ENCODE measurements around the gene CMIP.

Gene CMIP

GRCh38 chr16:81554979-81555378, 110.4 kb downstream of the CMIP start:
- DNase-seq: no peak

DNA sequence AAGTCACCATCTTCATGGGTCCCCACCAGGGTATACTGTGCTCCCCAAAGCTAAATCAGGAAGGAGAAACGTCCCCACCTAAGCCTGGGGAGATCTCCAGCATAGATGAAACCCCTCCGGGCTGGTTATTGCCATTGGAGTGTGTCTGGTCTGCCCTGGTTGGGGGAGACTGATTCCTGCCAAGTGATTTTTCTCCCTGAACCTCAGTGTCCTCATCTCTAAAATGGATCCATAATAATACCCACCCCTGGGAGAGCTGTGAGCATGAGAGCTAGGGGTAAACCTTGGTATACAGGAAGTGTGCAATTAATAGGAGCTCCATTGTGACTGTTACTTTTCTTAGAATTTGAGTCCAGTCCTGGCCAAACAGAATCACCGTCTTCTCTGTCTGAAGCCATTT, 111.1 kb downstream of the CMIP start:
- DNase-seq: no peak

DNA sequence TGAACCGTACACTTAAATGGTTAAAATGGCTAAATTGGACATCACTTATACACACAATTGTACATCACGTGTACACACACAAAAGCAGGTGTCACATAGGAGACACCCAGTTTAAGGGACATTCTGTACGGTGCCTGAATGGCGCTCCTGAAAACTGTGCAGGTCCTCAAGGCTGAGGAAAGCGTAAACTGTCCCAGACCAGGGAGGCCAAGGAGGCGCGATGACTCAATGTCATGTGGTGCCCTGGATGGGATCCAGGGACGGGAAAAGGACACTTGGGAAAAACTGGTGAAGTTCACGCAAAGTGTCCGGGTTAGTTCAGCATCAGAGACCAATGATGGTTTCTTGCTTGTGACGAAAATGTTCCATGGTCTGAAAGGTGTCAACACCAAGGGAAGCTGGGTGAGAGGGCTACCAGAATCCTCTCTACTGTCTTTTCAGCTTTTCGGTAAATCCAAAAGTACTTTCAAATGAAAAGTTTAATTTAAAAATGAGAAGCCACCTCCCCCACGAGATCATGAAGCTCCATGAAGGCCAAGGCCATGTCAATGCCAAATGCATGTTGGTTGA, 112.2 kb downstream of the CMIP start:
- DNase-seq: no peak

- no peak for DNase-seq
These were observed 113.5 kb downstream of the CMIP start for GRCh38 chr16:81558077-81558443.

DNA sequence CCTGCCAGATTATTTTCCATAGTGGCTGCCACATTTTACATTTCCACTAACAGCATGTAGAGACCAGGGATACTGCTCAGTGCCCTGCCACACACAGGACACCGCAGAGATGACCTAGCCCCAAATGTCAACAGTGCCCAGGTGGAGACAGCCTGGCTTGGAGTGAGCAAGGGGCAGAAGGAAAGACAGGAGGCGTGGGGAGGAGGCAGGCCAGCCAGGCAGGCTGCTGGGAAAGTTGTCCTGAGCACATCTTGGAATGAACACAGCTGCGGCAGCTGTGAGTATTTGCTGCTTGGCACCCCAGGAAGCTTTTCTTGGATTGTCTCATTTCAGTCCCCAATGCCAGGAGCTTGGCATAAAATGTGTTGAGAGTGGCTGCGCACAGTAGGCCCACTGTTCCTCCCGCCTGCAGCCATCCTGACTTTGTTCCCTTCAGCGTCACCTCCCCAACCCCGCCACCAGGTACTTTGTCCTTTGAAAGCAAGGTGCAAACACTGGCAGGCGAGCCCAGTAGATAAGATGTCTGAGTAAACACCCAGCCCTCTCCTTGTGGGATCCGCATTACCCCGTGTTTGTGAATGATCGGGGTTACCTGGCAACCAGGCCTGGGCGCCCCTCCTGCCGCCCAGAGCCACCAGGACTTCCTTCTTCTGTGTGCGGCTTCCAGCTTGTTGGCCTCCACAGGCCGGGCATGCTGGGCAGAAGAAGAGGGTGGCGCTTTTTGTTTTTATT, 114.0 kb downstream of the CMIP start:
- DNase-seq: no peak

DNA sequence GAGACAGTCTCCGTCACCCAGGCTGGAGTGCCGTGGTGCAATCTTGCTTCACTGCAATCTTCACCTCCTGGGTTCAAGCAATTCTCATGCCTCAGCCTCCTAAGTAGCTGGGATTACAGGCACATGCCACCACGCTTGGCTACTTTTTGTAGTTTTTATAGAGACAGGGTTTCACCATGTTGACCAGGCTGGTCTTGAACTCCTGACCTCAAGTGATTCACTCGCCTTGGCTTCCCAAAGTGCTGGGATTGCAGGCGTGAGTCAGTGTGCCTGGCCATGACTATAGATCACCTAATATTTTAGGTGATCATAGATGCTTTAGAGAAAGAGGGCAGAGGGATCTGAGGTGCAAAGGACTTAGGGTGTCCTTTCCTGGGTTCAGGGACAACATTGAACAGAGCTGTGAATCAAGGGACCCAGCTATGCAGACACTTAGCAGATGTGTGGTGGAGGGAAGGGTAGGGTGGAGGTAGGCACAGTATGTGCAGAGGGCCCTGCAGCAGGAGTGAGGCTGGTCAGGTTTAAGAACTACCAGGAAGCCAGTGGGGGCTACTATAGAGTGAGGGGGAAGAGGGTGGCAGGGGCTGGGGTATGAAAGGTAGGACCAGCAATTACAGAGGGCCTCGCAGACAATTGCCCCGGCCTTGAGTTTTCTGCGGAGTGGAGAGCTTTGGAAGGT, 116.5 kb downstream of the CMIP start:
- no peak for DNase-seq

DNA sequence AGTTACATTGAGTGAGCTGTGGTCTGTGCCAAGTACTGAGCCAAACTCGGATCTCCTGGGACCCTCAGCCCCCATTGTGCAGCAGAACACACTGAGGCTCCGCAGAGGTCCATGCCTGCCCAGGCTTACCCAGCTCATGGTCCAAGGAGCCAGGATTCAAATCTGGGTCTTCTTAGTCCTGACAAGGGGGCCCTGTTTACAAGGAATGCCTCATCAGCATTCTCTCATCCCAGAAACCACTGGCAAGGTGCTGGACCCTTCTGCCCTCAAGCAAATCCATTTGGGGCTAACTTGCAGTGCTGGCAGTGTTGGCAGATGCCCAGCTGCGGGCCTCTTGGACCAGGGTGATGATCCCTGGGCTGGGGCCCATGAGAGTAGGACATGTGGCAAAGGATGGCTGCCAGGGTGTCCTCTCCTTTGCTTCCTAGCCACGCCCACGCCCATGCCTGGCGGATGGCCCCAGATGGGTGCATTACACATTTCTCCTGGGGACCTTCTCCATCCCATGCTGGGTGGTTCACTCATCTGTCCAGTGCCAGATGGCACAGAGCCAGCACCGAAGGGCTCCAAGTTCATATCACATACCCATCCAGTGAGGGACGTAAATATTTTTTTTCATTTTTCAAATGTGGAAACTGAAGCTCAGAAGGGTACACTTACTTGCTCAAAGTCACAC, 117.7 kb downstream of the CMIP start:
- no peak for DNase-seq

- no peak for DNase-seq
These were observed 118.3 kb downstream of the CMIP start for GRCh38 chr16:81562926-81563325.

- no peak for DNase-seq
These were observed 119.9 kb downstream of the CMIP start for GRCh38 chr16:81564421-81564911.

GRCh38 chr16:81565321-81566028, 120.9 kb downstream of the CMIP start:
- no peak for DNase-seq

GRCh38 chr16:81566086-81567007, 121.7 kb downstream of the CMIP start:
- no peak for DNase-seq

GRCh38 chr16:81567087-81567486, 122.5 kb downstream of the CMIP start:
- DNase-seq: no peak

DNA sequence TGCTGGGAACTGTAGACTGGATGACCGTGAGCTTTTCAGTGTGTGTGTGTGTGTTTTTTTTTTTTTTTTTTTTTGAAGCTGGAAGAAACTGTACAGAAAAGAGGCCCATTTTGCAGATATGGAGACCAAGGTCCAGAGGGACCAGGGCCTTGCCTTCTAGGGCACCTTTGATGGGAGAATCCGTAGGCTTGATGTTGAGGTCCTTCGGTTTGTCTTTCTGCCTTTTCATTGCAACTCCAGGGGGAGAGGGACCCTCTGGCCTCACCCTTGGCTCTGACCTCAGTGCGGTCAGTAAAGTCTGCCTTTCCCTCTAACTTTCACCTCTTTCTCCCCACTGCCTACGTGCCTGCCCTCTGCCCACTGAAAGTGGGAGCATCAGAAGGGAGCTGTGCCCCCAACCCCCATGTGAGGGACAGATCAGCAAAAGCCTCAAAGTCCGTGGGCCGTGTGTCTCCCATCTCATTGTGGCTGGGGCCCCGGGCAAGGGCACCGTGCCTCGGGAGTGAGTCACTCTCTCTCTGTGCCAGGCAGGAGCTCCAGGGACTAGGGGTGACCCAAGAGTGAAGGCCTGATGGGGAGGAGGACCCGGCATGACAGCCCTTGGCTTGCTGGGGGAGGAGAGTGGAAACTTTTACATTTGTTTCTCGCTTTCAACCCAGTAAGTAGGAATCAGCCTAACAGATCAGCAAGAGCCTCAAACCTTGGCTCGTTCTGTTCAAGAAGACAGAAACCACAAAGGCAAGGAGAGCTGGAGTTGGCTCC, 123.6 kb downstream of the CMIP start:
- DNase-seq: no peak

GRCh38 chr16:81568749-81569087, 124.1 kb downstream of the CMIP start:
- DNase-seq: no peak

- DNase-seq: no peak
These were observed 124.9 kb downstream of the CMIP start for GRCh38 chr16:81569361-81570034.

- DNase-seq: no peak
These were observed 125.7 kb downstream of the CMIP start for GRCh38 chr16:81570151-81570846.

DNA sequence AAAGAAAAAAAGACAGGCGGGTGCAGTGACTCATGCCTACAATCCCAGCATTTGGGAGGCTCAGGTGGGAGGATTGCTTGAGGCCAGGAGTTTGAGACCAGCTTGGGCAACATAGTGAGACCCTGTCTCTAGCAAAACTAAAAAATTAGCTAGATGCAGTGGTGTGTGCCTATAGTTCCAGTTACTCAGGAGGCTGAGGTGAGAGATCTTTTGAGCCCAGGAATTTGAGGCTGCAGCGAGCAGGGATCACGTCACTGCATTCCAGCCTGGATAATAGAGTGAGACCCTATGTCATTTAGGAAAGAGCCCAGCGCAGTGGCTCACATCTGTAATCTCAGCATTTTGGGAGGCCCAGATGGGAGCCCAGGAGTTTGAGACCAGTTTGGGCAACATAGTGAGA, 126.6 kb downstream of the CMIP start:
- no peak for DNase-seq

- DNase-seq: no peak
These were observed 127.2 kb downstream of the CMIP start for GRCh38 chr16:81571592-81572385.
